Measurements from ENCODE around the gene USHBP1.

Gene USHBP1

DNA sequence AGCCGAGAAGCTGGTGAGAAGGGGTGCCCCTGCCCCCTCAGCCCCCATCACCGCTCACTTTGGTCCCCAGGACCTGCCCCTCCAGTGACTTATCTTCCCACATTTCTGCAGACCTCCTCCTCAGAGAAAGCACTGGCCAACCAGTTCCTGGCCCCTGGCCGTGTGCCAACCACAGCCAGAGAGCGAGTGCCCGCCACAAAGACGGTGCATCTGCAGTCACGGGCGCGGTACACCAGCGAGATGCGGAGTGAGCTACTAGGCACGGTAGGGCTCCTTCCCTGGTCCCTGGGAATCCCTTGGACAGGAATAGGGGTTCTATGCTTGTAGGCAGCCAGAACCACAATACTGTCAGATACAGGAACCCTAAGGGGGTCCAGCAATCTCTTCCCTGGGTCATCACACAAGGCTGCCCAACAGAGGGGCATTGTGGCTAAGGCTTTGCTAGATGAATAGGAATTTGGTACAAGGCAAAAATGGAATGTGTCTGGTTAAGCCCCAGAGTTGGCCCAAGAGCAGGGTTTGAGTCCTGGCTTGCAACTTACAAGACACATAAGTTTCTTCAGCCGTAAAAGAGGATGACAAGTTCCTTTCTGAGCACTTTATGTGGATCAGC lies 48.4 kb downstream of the USHBP1 start:
- H2BK15ac ChIP-seq (replicated peaks; ENCODE audit: low read depth): no peak overlapping the region
- H3K79me2 ChIP-seq (ENCODE audit: control insufficient read depth, insufficient read depth, low read length): no peaks in the 10 kb centered on the region
- no peak overlapping the region for H3K4me3 ChIP-seq (ENCODE audit: low read length)
- peak overlapping the region; percentile 58 for H3K56ac ChIP-seq (ENCODE audit: low read length)
- H2BK5ac ChIP-seq (ENCODE audit: low read length): no peak overlapping the region
- H3K9ac ChIP-seq (ENCODE audit: low read length): peak overlapping the region; percentile 7
- peaks cover 3% of the 10 kb centered on the region for H3K4me1 ChIP-seq (ENCODE audit: control insufficient read depth, low read depth, low read length)
- no peak overlapping the region for H2BK120ac ChIP-seq (ENCODE audit: low read depth, low read length)
- H3K27me3 ChIP-seq (ENCODE audit: insufficient read depth, low read length, poor library complexity): no peaks in the 10 kb centered on the region
- no peak overlapping the region for H3K18ac ChIP-seq (ENCODE audit: low read length)
- no peak overlapping the region for H3K23ac ChIP-seq (ENCODE audit: low read length)
- no peaks in the 10 kb centered on the region for H3K36me3 ChIP-seq (ENCODE audit: control insufficient read depth, insufficient read depth, low read length)
- no peak overlapping the region for H2AK5ac ChIP-seq (ENCODE audit: low read length)
- WGBS (ENCODE audit: extremely low coverage, insufficient coverage, low lambda C conversion rate): no CpG with 5 or more reads among the region's 13 CpGs
- H4K8ac ChIP-seq (ENCODE audit: low read depth, low read length): no peak overlapping the region
- H4K5ac ChIP-seq (ENCODE audit: low read length): no peak overlapping the region
- no peaks in the 10 kb centered on the region for H3K79me1 ChIP-seq (ENCODE audit: low read length)
- H3K4ac ChIP-seq (ENCODE audit: low read depth, low read length): no peak overlapping the region
- no peak for DNase-seq
- H3K4me2 ChIP-seq (ENCODE audit: low read length): peak overlapping the region; percentile 18
- no peak overlapping the region for H3K27ac ChIP-seq (ENCODE audit: low read depth, low read length)

GRCh38 chr19:17215127-17215971 lies 49.2 kb downstream of the USHBP1 start, which contains the start of gene USE1:
TSS of gene USE1 (plus strand) at chr19:17215357. CDS start at chr19:17215406, 49 bp downstream.
- Histone ChIP-seq H3K27me3 (ENCODE audit: insufficient read depth, low read length, poor library complexity) (no peaks in the 10 kb centered on the region), H3K18ac (ENCODE audit: low read length) (peak within 1 kb of the TSS; percentile 86), H2BK120ac (ENCODE audit: low read depth, low read length) (no peak within 1 kb of the TSS), H3K56ac (ENCODE audit: low read length) (peak within 1 kb of the TSS; percentile 95), H2BK5ac (ENCODE audit: low read length) (peak within 1 kb of the TSS; percentile 76), H3K4ac (ENCODE audit: low read depth, low read length) (peak within 1 kb of the TSS; percentile 98), H4K5ac (ENCODE audit: low read length) (peak within 1 kb of the TSS; percentile 84), H3K79me1 (ENCODE audit: low read length) (no peaks in the 10 kb centered on the region), H3K9ac (ENCODE audit: low read length) (peak within 1 kb of the TSS; percentile 82), H3K4me1 (ENCODE audit: control insufficient read depth, low read depth, low read length) (peaks cover 3% of the 10 kb centered on the region), H3K23ac (ENCODE audit: low read length) (no peak within 1 kb of the TSS), H3K4me3 (ENCODE audit: low read length) (peak within 1 kb of the TSS; percentile 54), H2AK5ac (ENCODE audit: low read length) (peak within 1 kb of the TSS; percentile 77), H3K79me2 (ENCODE audit: control insufficient read depth, insufficient read depth, low read length) (no peaks in the 10 kb centered on the region), H3K4me2 (ENCODE audit: low read length) (peak within 1 kb of the TSS; percentile 51), H2BK15ac (replicated peaks; ENCODE audit: low read depth) (no peak within 1 kb of the TSS), H3K27ac (ENCODE audit: low read depth, low read length) (peak within 1 kb of the TSS; percentile 66), H4K8ac (ENCODE audit: low read depth, low read length) (no peak within 1 kb of the TSS), H3K36me3 (ENCODE audit: control insufficient read depth, insufficient read depth, low read length) (no peaks in the 10 kb centered on the region)
- DNase-seq: peak; percentile 97
- WGBS (ENCODE audit: extremely low coverage, insufficient coverage, low lambda C conversion rate): no CpG with 5 or more reads among the region's 56 CpGs

DNA sequence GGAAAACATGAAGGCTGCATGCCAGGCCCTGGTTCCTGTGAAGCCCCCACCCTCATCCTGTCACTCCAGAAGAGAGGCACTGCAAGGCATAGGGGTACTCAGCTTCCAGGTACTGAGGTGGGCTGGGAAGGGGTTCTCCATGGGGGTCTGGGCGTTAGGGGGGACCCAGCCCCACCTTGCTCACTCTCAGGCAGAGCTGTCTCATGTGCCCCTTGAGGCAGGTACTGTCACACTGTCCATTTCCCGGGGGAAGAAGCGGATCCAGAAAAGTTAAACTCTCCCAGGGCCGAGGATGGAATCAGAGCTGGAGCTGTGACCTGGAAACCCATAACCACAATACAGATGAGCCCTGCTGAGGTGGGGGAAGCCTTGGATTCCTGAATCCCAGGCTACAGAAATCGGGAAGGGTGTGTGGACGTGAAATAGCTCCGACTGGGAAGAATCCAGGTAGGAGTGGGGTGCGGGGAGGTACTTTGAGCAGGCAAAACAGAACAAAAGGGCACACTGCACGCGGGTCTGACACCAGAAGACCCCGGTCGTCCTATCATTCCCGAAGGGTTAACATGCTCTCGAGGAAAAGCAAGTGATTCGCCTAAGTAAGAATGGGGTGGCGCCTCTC lies 49.9 kb downstream of the USHBP1 start:
- no peak overlapping the region for H2BK120ac ChIP-seq (ENCODE audit: low read depth, low read length)
- no peaks in the 10 kb centered on the region for H3K79me1 ChIP-seq (ENCODE audit: low read length)
- H3K4me3 ChIP-seq (ENCODE audit: low read length): peak overlapping the region; percentile 21
- H3K23ac ChIP-seq (ENCODE audit: low read length): no peak overlapping the region
- H3K27me3 ChIP-seq (ENCODE audit: insufficient read depth, low read length, poor library complexity): no peaks in the 10 kb centered on the region
- no peak overlapping the region for H4K8ac ChIP-seq (ENCODE audit: low read depth, low read length)
- H3K4me2 ChIP-seq (ENCODE audit: low read length): peak overlapping the region; percentile 51
- peak overlapping the region; percentile 77 for H2AK5ac ChIP-seq (ENCODE audit: low read length)
- H3K9ac ChIP-seq (ENCODE audit: low read length): peak overlapping the region; percentile 82
- peak overlapping the region; percentile 10 for H3K18ac ChIP-seq (ENCODE audit: low read length)
- no CpG with 5 or more reads among the region's 16 CpGs for WGBS (ENCODE audit: extremely low coverage, insufficient coverage, low lambda C conversion rate)
- no peaks in the 10 kb centered on the region for H3K36me3 ChIP-seq (ENCODE audit: control insufficient read depth, insufficient read depth, low read length)
- no peak overlapping the region for H2BK15ac ChIP-seq (replicated peaks; ENCODE audit: low read depth)
- H3K79me2 ChIP-seq (ENCODE audit: control insufficient read depth, insufficient read depth, low read length): no peaks in the 10 kb centered on the region
- H3K4ac ChIP-seq (ENCODE audit: low read depth, low read length): peak overlapping the region; percentile 82
- H2BK5ac ChIP-seq (ENCODE audit: low read length): peak overlapping the region; percentile 49
- peak overlapping the region; percentile 91 for H3K56ac ChIP-seq (ENCODE audit: low read length)
- H4K5ac ChIP-seq (ENCODE audit: low read length): peak overlapping the region; percentile 84
- no peak for DNase-seq
- peak overlapping the region; percentile 57 for H3K27ac ChIP-seq (ENCODE audit: low read depth, low read length)
- peaks cover 3% of the 10 kb centered on the region for H3K4me1 ChIP-seq (ENCODE audit: control insufficient read depth, low read depth, low read length)

DNA sequence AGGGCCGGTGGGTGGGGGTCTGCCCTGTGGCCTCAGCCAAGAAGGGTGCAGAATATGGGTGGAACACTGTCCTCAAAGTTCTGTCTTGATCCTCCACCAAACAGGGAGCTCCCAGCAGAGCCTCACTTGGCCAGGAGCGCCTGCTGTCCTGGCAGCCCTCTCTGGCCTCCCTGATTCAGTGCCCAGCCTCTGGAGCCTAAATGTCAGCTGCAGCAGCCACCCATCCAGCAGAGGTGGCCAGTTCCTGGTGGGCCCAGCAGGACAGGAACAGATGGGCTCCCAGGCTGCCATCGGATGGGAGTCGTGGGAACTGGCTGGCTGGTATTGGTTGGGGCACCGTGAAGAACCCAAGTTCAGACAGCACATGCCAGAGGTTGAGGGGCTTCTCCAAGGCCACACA lies 51.2 kb downstream of the USHBP1 start:
- no peaks in the 10 kb centered on the region for H3K27me3 ChIP-seq (ENCODE audit: insufficient read depth, low read length, poor library complexity)
- H3K9ac ChIP-seq (ENCODE audit: low read length): no peak overlapping the region
- no peak overlapping the region for H3K4ac ChIP-seq (ENCODE audit: low read depth, low read length)
- H3K4me1 ChIP-seq (ENCODE audit: control insufficient read depth, low read depth, low read length): peaks cover 3% of the 10 kb centered on the region
- H3K27ac ChIP-seq (ENCODE audit: low read depth, low read length): no peak overlapping the region
- H3K36me3 ChIP-seq (ENCODE audit: control insufficient read depth, insufficient read depth, low read length): no peaks in the 10 kb centered on the region
- H3K18ac ChIP-seq (ENCODE audit: low read length): no peak overlapping the region
- H4K5ac ChIP-seq (ENCODE audit: low read length): no peak overlapping the region
- H2BK5ac ChIP-seq (ENCODE audit: low read length): no peak overlapping the region
- no CpG with 5 or more reads among the region's 5 CpGs for WGBS (ENCODE audit: extremely low coverage, insufficient coverage, low lambda C conversion rate)
- no peak overlapping the region for H4K8ac ChIP-seq (ENCODE audit: low read depth, low read length)
- no peak overlapping the region for H3K56ac ChIP-seq (ENCODE audit: low read length)
- no peak overlapping the region for H2AK5ac ChIP-seq (ENCODE audit: low read length)
- no peak overlapping the region for H2BK15ac ChIP-seq (replicated peaks; ENCODE audit: low read depth)
- no peak overlapping the region for H3K23ac ChIP-seq (ENCODE audit: low read length)
- no peak overlapping the region for H2BK120ac ChIP-seq (ENCODE audit: low read depth, low read length)
- no peak for DNase-seq
- H3K4me3 ChIP-seq (ENCODE audit: low read length): no peak overlapping the region
- H3K4me2 ChIP-seq (ENCODE audit: low read length): no peak overlapping the region
- H3K79me1 ChIP-seq (ENCODE audit: low read length): no peaks in the 10 kb centered on the region
- H3K79me2 ChIP-seq (ENCODE audit: control insufficient read depth, insufficient read depth, low read length): no peaks in the 10 kb centered on the region

DNA sequence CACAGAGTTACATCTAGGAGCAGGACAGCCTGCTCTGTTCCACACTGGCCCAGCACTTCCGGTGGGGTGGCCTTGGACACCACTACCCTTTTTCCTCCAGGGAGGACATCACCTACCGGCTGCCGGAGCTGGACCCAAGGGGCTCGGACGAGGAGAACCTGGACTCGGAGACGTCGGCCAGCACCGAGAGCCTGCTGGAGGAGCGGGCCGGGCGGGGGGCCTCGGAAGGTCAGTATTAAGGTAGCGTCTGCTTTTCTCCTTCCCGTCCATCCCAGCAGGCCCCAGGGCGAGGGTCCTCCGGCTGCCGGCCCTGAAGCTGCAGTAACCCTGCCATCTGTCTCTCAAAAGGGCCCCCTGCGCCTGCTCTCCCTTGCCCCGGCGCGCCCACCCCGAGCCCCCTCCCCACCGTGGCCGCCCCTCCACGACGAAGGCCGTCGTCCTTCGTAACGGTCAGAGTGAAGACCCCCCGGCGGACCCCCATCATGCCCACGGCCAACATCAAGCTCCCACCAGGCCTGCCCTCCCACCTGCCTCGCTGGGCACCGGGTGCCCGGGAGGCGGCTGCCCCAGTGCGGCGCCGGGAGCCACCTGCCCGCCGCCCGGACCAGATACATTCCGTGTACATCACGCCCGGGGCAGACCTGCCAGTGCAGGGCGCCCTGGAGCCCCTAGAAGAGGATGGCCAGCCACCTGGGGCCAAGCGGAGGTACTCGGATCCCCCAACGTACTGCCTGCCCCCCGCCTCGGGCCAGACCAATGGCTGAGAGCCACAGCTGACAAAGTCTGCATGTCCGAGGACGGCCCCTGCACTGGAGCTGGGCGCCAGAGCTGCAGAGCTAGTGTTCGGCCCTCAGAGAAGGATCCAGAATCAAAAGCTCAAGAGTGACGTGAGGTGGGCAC lies 52.7 kb downstream of the USHBP1 start:
- Histone ChIP-seq H2BK120ac (ENCODE audit: low read depth, low read length) (no peak overlapping the region), H3K36me3 (ENCODE audit: control insufficient read depth, insufficient read depth, low read length) (no peaks in the 10 kb centered on the region), H2AK5ac (ENCODE audit: low read length) (no peak overlapping the region), H3K4me1 (ENCODE audit: control insufficient read depth, low read depth, low read length) (peaks cover 3% of the 10 kb centered on the region), H3K4ac (ENCODE audit: low read depth, low read length) (no peak overlapping the region), H3K9ac (ENCODE audit: low read length) (no peak overlapping the region), H3K4me3 (ENCODE audit: low read length) (no peak overlapping the region), H2BK15ac (replicated peaks; ENCODE audit: low read depth) (no peak overlapping the region), H3K23ac (ENCODE audit: low read length) (no peak overlapping the region), H3K27ac (ENCODE audit: low read depth, low read length) (no peak overlapping the region), H4K8ac (ENCODE audit: low read depth, low read length) (no peak overlapping the region), H3K18ac (ENCODE audit: low read length) (no peak overlapping the region), H3K79me1 (ENCODE audit: low read length) (no peaks in the 10 kb centered on the region), H2BK5ac (ENCODE audit: low read length) (no peak overlapping the region), H3K27me3 (ENCODE audit: insufficient read depth, low read length, poor library complexity) (no peaks in the 10 kb centered on the region), H3K4me2 (ENCODE audit: low read length) (no peak overlapping the region), H3K56ac (ENCODE audit: low read length) (no peak overlapping the region), H4K5ac (ENCODE audit: low read length) (no peak overlapping the region), H3K79me2 (ENCODE audit: control insufficient read depth, insufficient read depth, low read length) (no peaks in the 10 kb centered on the region)
- DNase-seq: no peak
- no CpG with 5 or more reads among the region's 58 CpGs for WGBS (ENCODE audit: extremely low coverage, insufficient coverage, low lambda C conversion rate)

Measured in mesendoderm (in vitro differentiated cells).